GM12878 (cell line): Measurements from ENCODE around the gene GNA15. TPM values are rescaled to one million over a fixed set of nuclear protein-coding genes. Genes with fewer than 3 reads are reported as not detected.

ENCODE experiments used
- ASH2L ChIP-seq: fragments of 300-600, 200-600 bp; sonication (generic); IDR thresholded peaks from 2 replicates; pipeline ENCODE4 v1.6.1; 2017; ENCODE audit warnings: low read depth, mild to moderate bottlenecking, borderline replicate concordance
- ATF2 ChIP-seq: IDR thresholded peaks from 2 replicates; pipeline ENCODE4 v1.6.1; 2012; ENCODE audit warnings: low read length, inconsistent platforms
- BACH1 ChIP-seq: fragments of 450-650 bp; IDR thresholded peaks from 2 replicates; pipeline ENCODE4 v1.6.1; 2017; ENCODE audit warnings: mild to moderate bottlenecking, borderline replicate concordance
- CBX5 ChIP-seq: sonication (generic); IDR thresholded peaks from 2 replicates; pipeline ENCODE4 v1.6.1; 2016; ENCODE audit warnings: low read depth, moderate library complexity, mild to moderate bottlenecking, inconsistent platforms
- CEBPB ChIP-seq, 2 experiments: fragments of 150-350 bp in 1 of 2; IDR thresholded peaks; 2 replicates each; pipeline ENCODE4 v1.6.1; 2012 to 2014; ENCODE audit warnings: low read depth in 2 of 2, low read length in 2 of 2, borderline replicate concordance in 1 of 2, inconsistent platforms in 1 of 2
- CEBPZ ChIP-seq: fragments of 150-350 bp; IDR thresholded peaks from 2 replicates; pipeline ENCODE4 v1.6.1; 2016; ENCODE audit warnings: low read depth, low read length
- CHD1 ChIP-seq: IDR thresholded peaks from 2 replicates; pipeline ENCODE4 v1.6.1; 2012; ENCODE audit warnings: low read depth, low read length, improper control_type of control experiment
- CREM ChIP-seq: IDR thresholded peaks from 2 replicates; pipeline ENCODE4 v1.6.1; 2014; ENCODE audit warnings: antibody characterized with exemption, low read depth
- DPF2 ChIP-seq: fragments of 450-650 bp; IDR thresholded peaks from 2 replicates; pipeline ENCODE4 v1.6.1; 2017; ENCODE audit warnings: mild to moderate bottlenecking
- EP300 ChIP-seq, 2 experiments: fragments of 150-350 bp in 1 of 2; IDR thresholded peaks; 2 replicates each; pipeline ENCODE4 v1.6.1; 2011 to 2012; ENCODE audit warnings: low read depth in 2 of 2, low read length in 2 of 2, borderline replicate concordance in 1 of 2, improper control_type of control experiment in 1 of 2, inconsistent platforms in 1 of 2; ENCODE audit not compliant: control insufficient read depth in 1 of 2
- ESRRA ChIP-seq: IDR thresholded peaks from 2 replicates; pipeline ENCODE4 v1.6.1; 2012; ENCODE audit warnings: mild to moderate bottlenecking, low read length, improper control_type of control experiment
- FOXM1 ChIP-seq: IDR thresholded peaks from 2 replicates; pipeline ENCODE4 v1.6.1; 2012; ENCODE audit warnings: low read depth, mild to moderate bottlenecking, inconsistent platforms, low read length, moderate library complexity
- GATAD2B ChIP-seq: fragments of 450-650 bp; conservative IDR thresholded peaks from 2 replicates; pipeline ENCODE4 v1.6.1; 2017; ENCODE audit warnings: low read depth, mild to moderate bottlenecking, moderate library complexity
- HCFC1 ChIP-seq: fragments of 150-350 bp; IDR thresholded peaks from 2 replicates; pipeline ENCODE4 v1.6.1; 2014; ENCODE audit warnings: low read length
- HDGF ChIP-seq: fragments of 450-650 bp; IDR thresholded peaks from 2 replicates; pipeline ENCODE4 v1.6.1; 2016; ENCODE audit warnings: antibody characterized with exemption
- LARP7 ChIP-seq: fragments of 450-650 bp; IDR thresholded peaks from 2 replicates; pipeline ENCODE4 v1.6.1; 2017; ENCODE audit warnings: mild to moderate bottlenecking
- NR2C2 ChIP-seq: IDR thresholded peaks from 2 replicates; pipeline ENCODE4 v1.6.1; 2011; ENCODE audit warnings: borderline replicate concordance, low read depth; ENCODE audit not compliant: control insufficient read depth, insufficient read length
- POLR2A ChIP-seq: IDR thresholded peaks from 2 replicates; pipeline ENCODE4 v1.6.1; 2011; ENCODE audit warnings: low read depth, mild to moderate bottlenecking, low read length
- POLR2AphosphoS5 ChIP-seq: IDR thresholded peaks from 2 replicates; pipeline ENCODE4 v1.6.1; 2011; ENCODE audit warnings: mild to moderate bottlenecking, low read length, inconsistent platforms
- RCOR1 ChIP-seq: conservative IDR thresholded peaks from 2 replicates; pipeline ENCODE4 v1.6.1; 2012; ENCODE audit warnings: low read depth, low read length, improper control_type of control experiment
- SMAD1 ChIP-seq: fragments of 450-650 bp; IDR thresholded peaks from 2 replicates; pipeline ENCODE4 v1.6.1; 2018; ENCODE audit warnings: mild to moderate bottlenecking, low read depth; ENCODE audit not compliant: partially characterized antibody
- STAT3 ChIP-seq: IDR thresholded peaks from 2 replicates; pipeline ENCODE4 v1.6.1; 2011; ENCODE audit warnings: low read depth, low read length, improper control_type of control experiment
- SUPT20H ChIP-seq: IDR thresholded peaks from 2 replicates; pipeline ENCODE4 v1.6.1; 2011; ENCODE audit warnings: low read depth, mild to moderate bottlenecking, low read length, moderate library complexity, borderline replicate concordance; ENCODE audit not compliant: control insufficient read depth
- TARDBP ChIP-seq: IDR thresholded peaks from 2 replicates; pipeline ENCODE4 v1.6.1; 2016; ENCODE audit warnings: borderline replicate concordance
- TCF12 ChIP-seq: IDR thresholded peaks from 2 replicates; pipeline ENCODE4 v1.6.1; 2011; ENCODE audit warnings: low read depth, mild to moderate bottlenecking, low read length
- ZBTB33 ChIP-seq: fragments of 450-650 bp; IDR thresholded peaks from 2 replicates; pipeline ENCODE4 v1.6.1; 2017; ENCODE audit warnings: mild to moderate bottlenecking
- polyA plus RNA-seq, 11 experiments: library from polyadenylated mRNA; depleted of rRNA in 4 of 11; unstranded in 6 of 11; stranded (reverse) in 5 of 11; fragments of >200 nt; fragmentation: Nextera tagmentation in 4 of 11; fragmentation: Illumina TruSeq in 1 of 11; extraction: Ambion mirVana in 4 of 11; extraction: Trizol in 1 of 11; gene quantifications; 1 replicate in 1 of 11; 2 replicates in 10 of 11; pipeline versions ENCODE4 v1.2.1 to v1.2.3, GENCODE V29; 2011 to 2016; ENCODE audit warnings: inconsistent platforms in 2 of 11, missing spikeins in 2 of 11, low read depth in 1 of 11
- total RNA-seq, 4 experiments: library from RNA; depleted of rRNA in 3 of 4; stranded (reverse); fragments of >200 nt in 3 of 4; fragmentation: Illumina TruSeq in 1 of 4; extraction: Trizol in 1 of 4; gene quantifications; 2 replicates each; pipeline versions ENCODE4 v1.2.1 to v1.2.3, GENCODE V29; 2013 to 2021

The GNA15 gene
- total and polyA plus RNA-seq, 10 of the 15 experiments (the other 5 are each of a cell fraction or from before 2014, with no cell fraction given) = 0.42 to 18.0 (median 9.4) TPM

- no peak for TF ChIP-seq CEBPB (IDR thresholded peaks at IDR 0.05; ENCODE audit: borderline replicate concordance in 1 of 2, low read depth in 2 of 2, low read length in 2 of 2)
- peak; percentile 85 for TF ChIP-seq POLR2AphosphoS5
- TF ChIP-seq LARP7 = peak; percentile 15; the same call in 1 of the 2 replicates
- no peak for TF ChIP-seq SUPT20H
- TF ChIP-seq RCOR1 = no peak
- TF ChIP-seq TCF12 = peak; percentile 72
- peak; percentile 90 for TF ChIP-seq DPF2
- TF ChIP-seq TARDBP = 0 out of 2 replicates have a peak, but pooled peaks have one; percentile 43
- TF ChIP-seq STAT3 = no peak; the same call in 1 of the 2 replicates
- peak; percentile 80; the same call in 1 of the 2 replicates for TF ChIP-seq CHD1
- TF ChIP-seq ZBTB33 = no peak
- no peak for TF ChIP-seq ASH2L
- TF ChIP-seq HCFC1 = no peak
- peak; percentile 90 for TF ChIP-seq GATAD2B
- TF ChIP-seq BACH1 = 0 out of 2 replicates have a peak, but pooled peaks have one; percentile 50
- TF ChIP-seq EP300 (IDR thresholded peaks at IDR 0.05; ENCODE audit: borderline replicate concordance in 1 of 2, control insufficient read depth in 1 of 2, low read depth in 2 of 2, low read length in 2 of 2) = peak; percentile 58 to 80; a peak in 2 of 4 replicates
- TF ChIP-seq NR2C2 = no peak
- peak; percentile 93 for TF ChIP-seq CREM
- TF ChIP-seq HDGF = no peak
- TF ChIP-seq CBX5 = 0 out of 2 replicates have a peak, but pooled peaks have one; percentile 60
- TF ChIP-seq FOXM1 = peak; percentile 87
- TF ChIP-seq SMAD1 = no peak
- no peak; the same call in 1 of the 2 replicates for TF ChIP-seq ATF2
- TF ChIP-seq POLR2A = peak; percentile 71
- TF ChIP-seq ESRRA = no peak
- no peak for TF ChIP-seq CEBPZ
Observed at GRCh38 chr19:3154957-3155736, 19.3 kb downstream of the GNA15 start (continued).
